Measurements from ENCODE around the gene PPM1K.

PPM1K gene

GRCh38 chr4:88217169-88217568 is 67.2 kb downstream of the PPM1K start:
- no peak for DNase-seq (ENCODE audit: low read depth, low spot score)

GRCh38 chr4:88216395-88216794 is 68.0 kb downstream of the PPM1K start:
- no peak for DNase-seq (ENCODE audit: low read depth, low spot score)

GRCh38 chr4:88215351-88215750 is 69.0 kb downstream of the PPM1K start:
- no peak for DNase-seq (ENCODE audit: low read depth, low spot score)

- DNase-seq (ENCODE audit: low read depth, low spot score), result no peak
These were observed 72.2 kb downstream of the PPM1K start for GRCh38 chr4:88212253-88212561.

- peak; percentile 46 for DNase-seq (ENCODE audit: low read depth, low spot score)
These were observed 72.7 kb downstream of the PPM1K start for GRCh38 chr4:88211473-88212252.

GRCh38 chr4:88208156-88208555 is 76.2 kb downstream of the PPM1K start:
- DNase-seq (ENCODE audit: low read depth, low spot score), result no peak

Data from ELF-1 (cell line).